Suprapubic skin (tissue), 4 donors: Measurements from ENCODE around the gene GAS7. TPM values are rescaled to one million over a fixed set of nuclear protein-coding genes. Genes with fewer than 3 reads are reported as not detected.

ENCODE experiments used
- DNase-seq, 2 donors: peaks; one replicate each; pipeline ENCODE4 v3.0.0-alpha.2; 2019; ENCODE audit warnings: low spot score in 2 of 2
- H3K27ac ChIP-seq: fragments of 200-600 bp; sonication (generic); one replicate; pipeline ENCODE4 v1.5.1; 2019
- H3K27me3 ChIP-seq: fragments of 200-600 bp; sonication (generic); one replicate; pipeline ENCODE4 v1.5.1; 2019
- H3K36me3 ChIP-seq: fragments of 200-600 bp; sonication (generic); one replicate; pipeline ENCODE4 v1.5.1; 2019
- H3K4me1 ChIP-seq: fragments of 200-600 bp; sonication (generic); one replicate; pipeline ENCODE4 v1.5.1; 2019
- H3K4me3 ChIP-seq: fragments of 200-600 bp; sonication (generic); one replicate; pipeline ENCODE4 v1.5.1; 2019; ENCODE audit warnings: mild to moderate bottlenecking
- H3K9me3 ChIP-seq: fragments of 200-600 bp; sonication (generic); one replicate; pipeline ENCODE4 v1.5.1; 2019
- CTCF ChIP-seq, 2 donors: fragments of 200-600 bp in 1 of 2; fragments of 450-650 bp in 1 of 2; sonication (generic) in 1 of 2; IDR thresholded peaks; one replicate each; pipeline ENCODE4 v1.5.1; 2016 to 2019; ENCODE audit warnings: antibody characterized with exemption in 2 of 2, mild to moderate bottlenecking in 1 of 2, moderate library complexity in 1 of 2
- EP300 ChIP-seq: sonication (generic); formaldehyde crosslinking; IDR thresholded peaks from one replicate; pipeline ENCODE4 v1.6.1; 2017; ENCODE audit warnings: antibody characterized with exemption
- POLR2A ChIP-seq, 2 donors: fragments of 450-650 bp; IDR thresholded peaks; one replicate each; pipeline ENCODE4 v1.6.1; 2017; ENCODE audit warnings: antibody characterized with exemption in 2 of 2, mild to moderate bottlenecking in 2 of 2, moderate library complexity in 2 of 2
- POLR2AphosphoS5 ChIP-seq, 3 donors: sonication (generic); formaldehyde crosslinking; IDR thresholded peaks; one replicate each; pipeline ENCODE4 v1.6.1; 2017; ENCODE audit warnings: antibody characterized with exemption in 3 of 3
- WGBS: methylation state at CpG from one replicate; pipeline ENCODE4 v1.1.5; 2018; 5-methylcytosine and 5-hydroxymethylcytosine counted together
- total RNA-seq, 4 donors: library from RNA; depleted of rRNA; stranded (reverse); fragments of >200 nt; gene quantifications; one replicate each; pipeline ENCODE4 v1.1.0, GENCODE V29; 2016

The GAS7 gene
- total RNA-seq, 4 donors from 2014 or later, result 45.7 to 106 (median 74.2) TPM

DNA sequence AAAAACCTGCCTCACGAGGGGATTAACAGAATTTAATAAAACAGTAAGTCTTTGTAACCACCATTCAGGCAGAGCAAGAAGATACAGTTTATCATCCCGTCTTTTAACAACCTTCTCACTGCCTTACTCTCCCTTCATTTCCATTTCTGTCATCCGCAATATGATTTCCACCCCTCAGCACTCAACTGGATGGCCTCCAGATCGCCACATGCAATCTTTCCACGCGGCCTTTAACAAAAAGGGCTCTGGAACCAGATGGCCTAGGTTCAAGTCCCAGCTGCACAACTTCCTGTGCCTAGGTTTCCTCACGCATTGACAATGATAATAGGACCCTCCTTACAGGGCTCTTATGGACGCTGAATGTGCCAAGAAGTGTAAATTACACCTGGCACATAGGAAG is 103.6 kb downstream of the GAS7 start:
- DNase-seq, result peak in 1 of 2 donors; percentile 68
- peaks cover 26% of the 10 kb centered on the region for H3K4me1 ChIP-seq
- no peaks in the 10 kb centered on the region for H3K27me3 ChIP-seq
- H3K36me3 ChIP-seq, result no peaks in the 10 kb centered on the region
- H3K27ac ChIP-seq, result no peak overlapping the region
- no peaks in the 10 kb centered on the region for H3K9me3 ChIP-seq
- 68% methylated on average over 8 of the region's 8 CpGs for WGBS
- H3K4me3 ChIP-seq, result no peak overlapping the region
- no peak for TF ChIP-seq CTCF (IDR thresholded peaks at IDR 0.05)
- TF ChIP-seq POLR2AphosphoS5 (IDR thresholded peaks at IDR 0.05), result no peak
- TF ChIP-seq EP300, result no peak
- no peak for TF ChIP-seq POLR2A (IDR thresholded peaks at IDR 0.05)

DNA sequence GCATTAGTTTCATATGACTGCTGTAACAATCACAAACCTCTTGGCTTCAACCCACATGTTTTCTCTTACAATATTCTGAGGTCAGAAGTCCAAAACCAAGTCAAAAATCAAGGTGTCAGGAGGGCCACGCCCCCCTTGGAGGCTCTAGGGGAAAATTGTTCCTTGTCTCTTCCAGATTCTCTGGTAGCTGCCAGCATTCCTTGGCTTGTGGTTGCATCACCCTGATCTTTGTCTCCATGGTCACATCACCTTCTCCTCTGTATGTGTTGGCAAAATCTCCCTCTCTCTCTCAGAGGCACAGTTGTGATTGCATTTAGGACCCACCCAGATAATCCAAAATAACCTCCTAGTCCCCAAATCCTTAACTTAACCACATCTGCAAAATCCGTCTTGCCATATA is 105.8 kb downstream of the GAS7 start:
- Histone ChIP-seq H3K4me3 (no peak overlapping the region), H3K4me1 (peaks cover 21% of the 10 kb centered on the region), H3K36me3 (no peaks in the 10 kb centered on the region), H3K9me3 (no peaks in the 10 kb centered on the region), H3K27ac (no peak overlapping the region), H3K27me3 (no peaks in the 10 kb centered on the region)
- WGBS, result 91% methylated on average over 2 of the region's 2 CpGs
- TF ChIP-seq EP300 (no peak), CTCF (IDR thresholded peaks at IDR 0.05) (no peak), POLR2A (IDR thresholded peaks at IDR 0.05) (no peak), POLR2AphosphoS5 (IDR thresholded peaks at IDR 0.05) (no peak)
- peak in 1 of 2 donors; percentile 48 for DNase-seq

DNA sequence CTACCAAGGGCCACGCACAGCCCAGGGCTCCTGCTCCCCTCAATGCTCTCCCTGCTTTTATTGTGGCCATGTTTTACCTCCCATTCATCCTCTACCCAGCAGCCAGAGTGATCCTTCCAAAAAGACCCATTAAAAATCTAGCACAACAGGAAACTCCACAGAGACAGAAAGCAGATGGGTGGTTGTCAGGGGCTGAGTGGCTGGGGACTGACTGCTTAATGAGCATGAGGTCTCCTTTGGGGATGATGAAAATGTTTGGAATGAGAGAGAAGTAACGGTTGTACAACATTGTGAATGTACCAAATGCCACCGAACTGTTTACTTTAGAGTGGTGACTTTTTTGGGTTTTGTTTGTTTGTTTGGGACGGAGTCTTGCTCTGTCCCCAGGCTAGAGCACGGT is 107.4 kb downstream of the GAS7 start:
- peak in 1 of 2 donors; percentile 39 for DNase-seq
- whole genome bisulfite sequencing, result 88% methylated on average over 5 of the region's 5 CpGs
- H3K27ac ChIP-seq, result no peak overlapping the region
- no peaks in the 10 kb centered on the region for H3K9me3 ChIP-seq
- no peaks in the 10 kb centered on the region for H3K27me3 ChIP-seq
- H3K4me3 ChIP-seq, result no peak overlapping the region
- TF ChIP-seq CTCF (IDR thresholded peaks at IDR 0.05) (no peak), POLR2AphosphoS5 (IDR thresholded peaks at IDR 0.05) (no peak), EP300 (no peak), POLR2A (IDR thresholded peaks at IDR 0.05) (no peak)
- peaks cover 30% of the 10 kb centered on the region for H3K4me1 ChIP-seq
- no peaks in the 10 kb centered on the region for H3K36me3 ChIP-seq

DNA sequence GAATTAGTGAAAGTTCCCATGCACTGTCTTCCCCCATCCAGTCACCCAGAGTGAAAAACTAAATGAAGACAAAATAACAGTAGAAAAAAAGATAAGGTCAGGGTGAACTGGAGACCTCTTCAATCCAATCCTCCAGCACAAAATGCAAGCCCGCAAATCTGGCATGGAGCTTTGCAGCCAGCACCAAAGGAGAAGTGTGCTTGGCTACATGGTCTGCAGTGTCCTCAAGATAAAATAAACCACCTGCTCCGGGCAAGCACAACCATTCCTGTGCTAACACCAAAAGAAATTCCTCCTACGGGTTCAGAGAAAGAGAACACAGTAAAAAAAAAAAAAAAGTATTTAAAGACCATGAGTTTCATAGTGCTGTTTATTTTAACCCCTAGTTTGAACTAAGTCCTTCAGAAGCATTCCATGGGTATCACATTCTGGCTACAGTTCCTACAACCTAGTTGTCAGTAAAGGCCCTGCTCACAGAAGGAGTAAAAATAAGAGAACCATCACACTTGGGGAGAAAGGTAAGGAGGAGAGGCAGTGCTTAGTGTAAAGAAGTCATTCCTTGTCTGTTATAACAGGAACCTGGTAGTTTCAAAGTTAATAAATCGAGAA is 109.1 kb downstream of the GAS7 start:
- Histone ChIP-seq H3K27me3 (no peaks in the 10 kb centered on the region), H3K4me3 (no peak overlapping the region), H3K9me3 (no peaks in the 10 kb centered on the region), H3K4me1 (peaks cover 34% of the 10 kb centered on the region), H3K36me3 (no peaks in the 10 kb centered on the region), H3K27ac (no peak overlapping the region)
- DNase-seq, result peak in 1 of 2 donors; percentile 19
- TF ChIP-seq POLR2AphosphoS5 (IDR thresholded peaks at IDR 0.05) (no peak), POLR2A (IDR thresholded peaks at IDR 0.05) (no peak), EP300 (no peak)
- WGBS, result 64% methylated on average over 4 of the region's 4 CpGs

DNA sequence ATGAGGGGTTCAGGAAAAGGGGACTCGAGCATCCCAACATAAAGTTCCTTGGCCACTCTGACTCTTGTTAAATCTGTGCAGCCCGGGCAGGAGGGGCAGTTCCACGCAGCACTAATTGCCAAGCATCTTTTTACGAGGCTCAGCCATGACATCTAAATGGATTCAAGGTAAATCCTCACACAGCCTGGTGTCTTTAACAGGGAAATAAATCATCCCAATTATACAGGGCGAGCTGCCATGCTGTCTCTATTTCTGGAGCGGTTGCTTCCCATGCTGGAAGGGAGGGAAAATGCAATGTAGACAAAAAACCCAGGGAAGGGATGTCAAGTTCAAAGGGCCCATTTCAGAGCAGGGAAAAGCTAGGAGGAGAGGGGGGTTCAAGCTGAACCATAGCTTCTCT is 110.0 kb downstream of the GAS7 start:
- no peak overlapping the region for H3K27ac ChIP-seq
- DNase-seq, result peak in 1 of 2 donors; percentile 52
- peaks cover 34% of the 10 kb centered on the region for H3K4me1 ChIP-seq

More for the DNA sequence above, 110.0 kb downstream of the GAS7 start:
- H3K36me3 ChIP-seq, result no peaks in the 10 kb centered on the region
- no peaks in the 10 kb centered on the region for H3K27me3 ChIP-seq
- TF ChIP-seq EP300, result no peak
- TF ChIP-seq CTCF (IDR thresholded peaks at IDR 0.05), result no peak
- TF ChIP-seq POLR2A (IDR thresholded peaks at IDR 0.05), result no peak
- WGBS, result 55% methylated on average over 6 of the region's 6 CpGs
- H3K4me3 ChIP-seq, result no peak overlapping the region
- no peaks in the 10 kb centered on the region for H3K9me3 ChIP-seq
